NB4 (cell line): ENCODE measurements around the gene PPP1CC.

Experiments
- DNase-seq: peaks from one replicate; pipeline ENCODE4 v3.0.0; 2010; ENCODE audit warnings: low read depth
- H3K4me3 ChIP-seq: one replicate; pipeline ENCODE4 v1.5.1; 2011; ENCODE audit warnings: mild to moderate bottlenecking, low read depth, low read length, moderate library complexity
- CTCF ChIP-seq: IDR thresholded peaks from one replicate; pipeline ENCODE4 v1.5.1; 2012; ENCODE audit warnings: low read depth, low read length
- MAX ChIP-seq: IDR thresholded peaks from 2 replicates; pipeline ENCODE4 v1.6.1; 2011; ENCODE audit warnings: low read depth, low read length
- MYC ChIP-seq: IDR thresholded peaks from 2 replicates; pipeline ENCODE4 v1.6.1; 2011; ENCODE audit warnings: low read depth, low read length
- POLR2A ChIP-seq: IDR thresholded peaks from 2 replicates; pipeline ENCODE4 v1.6.1; 2011; ENCODE audit warnings: mild to moderate bottlenecking; ENCODE audit not compliant: insufficient read length; ENCODE audit errors: extremely low read depth

The PPP1CC gene

GRCh38 chr12:110760204-110760609, 17.5 kb upstream of the PPP1CC start:
- DNase-seq, result peak; percentile 84
- no peak for TF ChIP-seq POLR2A
- TF ChIP-seq MAX, result no peak
- no peak for TF ChIP-seq CTCF
- H3K4me3 ChIP-seq, result no peak overlapping the region

GRCh38 chr12:110758922-110759321, 16.2 kb upstream of the PPP1CC start:
- TF ChIP-seq MAX (no peak), CTCF (no peak), MYC (no peak), POLR2A (no peak)
- H3K4me3 ChIP-seq, result no peak overlapping the region
- no peak for DNase-seq

GRCh38 chr12:110756611-110757010, 13.9 kb upstream of the PPP1CC start:
- DNase-seq, result no peak
- TF ChIP-seq CTCF, result no peak
- H3K4me3 ChIP-seq, result no peak overlapping the region

GRCh38 chr12:110754101-110754793, 11.6 kb upstream of the PPP1CC start:
- no peak overlapping the region for H3K4me3 ChIP-seq
- no peak for DNase-seq
- TF ChIP-seq MYC (no peak), CTCF (no peak), POLR2A (no peak), MAX (no peak)

GRCh38 chr12:110750784-110751461, 8.2 kb upstream of the PPP1CC start:
- TF ChIP-seq MYC (no peak), MAX (no peak), CTCF (no peak), POLR2A (no peak)
- no peak for DNase-seq
- no peak overlapping the region for H3K4me3 ChIP-seq

GRCh38 chr12:110746550-110746949, 3.9 kb upstream of the PPP1CC start:
- TF ChIP-seq MYC (no peak), CTCF (no peak), MAX (no peak), POLR2A (no peak)
- no peak for DNase-seq
- H3K4me3 ChIP-seq, result no peak overlapping the region
